ENCODE data around the gene TRAK1. TPM values are rescaled to one million over a fixed set of nuclear protein-coding genes. Genes with fewer than 3 reads are reported as not detected.
A peak's percentile ranks its signal among the peaks of the same experiment; 100 is the strongest.

The TRAK1 gene
- total RNA-seq, 4 donors from 2014 or later = 37.4 to 89.5 (median 53.0) TPM

DNA sequence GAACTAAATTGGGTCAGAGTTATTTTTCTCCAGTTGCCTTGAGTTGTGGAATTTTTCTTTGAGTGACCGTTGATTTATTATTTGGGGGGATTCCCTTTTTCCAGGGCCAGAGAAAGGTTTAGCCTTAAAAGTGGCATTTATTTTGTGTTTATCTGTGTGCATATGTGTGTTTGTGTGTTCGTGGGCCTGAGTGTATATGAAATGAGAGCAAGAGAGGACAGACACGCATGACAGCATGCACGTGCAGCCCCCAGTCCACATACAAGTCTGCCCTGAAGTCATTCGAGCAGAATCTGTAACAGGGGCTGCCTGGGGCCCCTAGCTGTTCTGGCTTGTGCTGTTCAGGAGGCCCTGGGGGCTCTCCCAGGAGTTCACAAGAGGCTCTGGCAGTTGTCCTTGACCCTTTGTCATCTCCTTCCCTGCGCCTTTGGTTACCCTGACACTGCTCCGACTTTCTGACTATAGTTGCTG, 18.3 kb upstream of the TRAK1 start:
- Histone ChIP-seq H3K27me3 (no peaks in the 10 kb centered on the region), H3K4me1 (peaks cover 15 to 86% (median 48%) of the 10 kb centered on the region in 3 donors), H3K27ac (peak overlapping the region; percentile 21 to 88 (median 88)), H3K36me3 (no peaks in the 10 kb centered on the region), H3K9me3 (no peaks in the 10 kb centered on the region), H3K4me3 (peak overlapping the region in 1 of 2 donors; percentile 32)
- no peak for TF ChIP-seq EP300 (IDR thresholded peaks at IDR 0.05)
- TF ChIP-seq, protein P1, sequence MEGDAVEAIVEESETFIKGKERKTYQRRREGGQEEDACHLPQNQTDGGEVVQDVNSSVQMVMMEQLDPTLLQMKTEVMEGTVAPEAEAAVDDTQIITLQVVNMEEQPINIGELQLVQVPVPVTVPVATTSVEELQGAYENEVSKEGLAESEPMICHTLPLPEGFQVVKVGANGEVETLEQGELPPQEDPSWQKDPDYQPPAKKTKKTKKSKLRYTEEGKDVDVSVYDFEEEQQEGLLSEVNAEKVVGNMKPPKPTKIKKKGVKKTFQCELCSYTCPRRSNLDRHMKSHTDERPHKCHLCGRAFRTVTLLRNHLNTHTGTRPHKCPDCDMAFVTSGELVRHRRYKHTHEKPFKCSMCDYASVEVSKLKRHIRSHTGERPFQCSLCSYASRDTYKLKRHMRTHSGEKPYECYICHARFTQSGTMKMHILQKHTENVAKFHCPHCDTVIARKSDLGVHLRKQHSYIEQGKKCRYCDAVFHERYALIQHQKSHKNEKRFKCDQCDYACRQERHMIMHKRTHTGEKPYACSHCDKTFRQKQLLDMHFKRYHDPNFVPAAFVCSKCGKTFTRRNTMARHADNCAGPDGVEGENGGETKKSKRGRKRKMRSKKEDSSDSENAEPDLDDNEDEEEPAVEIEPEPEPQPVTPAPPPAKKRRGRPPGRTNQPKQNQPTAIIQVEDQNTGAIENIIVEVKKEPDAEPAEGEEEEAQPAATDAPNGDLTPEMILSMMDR (IDR thresholded peaks at IDR 0.05) = no peak
- TF ChIP-seq POLR2A (IDR thresholded peaks at IDR 0.05) = no peak
- no peak for TF ChIP-seq POLR2AphosphoS5 (IDR thresholded peaks at IDR 0.05)
- ATAC-seq = no peak
- 16 to 23% methylated on average over 7 of the region's 7 CpGs for whole genome bisulfite sequencing, 2 donors (ENCODE audit: low coverage in 1 of 2)

DNA sequence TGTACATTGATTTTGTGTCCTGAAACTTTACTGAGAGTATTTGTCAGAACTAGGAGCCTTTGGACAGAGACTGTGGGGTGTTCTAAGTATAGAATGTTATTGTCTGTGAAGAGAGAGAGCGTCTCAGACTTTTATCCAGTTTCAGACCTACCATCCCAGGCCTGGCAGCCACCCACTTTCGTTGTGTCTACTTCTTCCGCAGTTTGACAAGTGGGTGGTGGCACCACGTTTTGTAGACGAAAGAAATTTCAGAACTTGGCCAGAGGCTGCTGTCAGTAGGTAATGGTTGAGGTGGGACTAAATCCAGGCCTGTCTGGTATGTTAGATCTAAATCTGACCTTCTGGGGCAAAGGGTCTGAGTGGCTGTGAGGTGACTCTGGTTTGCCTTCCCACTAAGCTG, 13.4 kb upstream of the TRAK1 start:
- no peaks in the 10 kb centered on the region for H3K27me3 ChIP-seq
- no peaks in the 10 kb centered on the region for H3K36me3 ChIP-seq
- H3K27ac ChIP-seq = peak overlapping the region; percentile 54 to 84 (median 66)
- no peak for TF ChIP-seq POLR2AphosphoS5 (IDR thresholded peaks at IDR 0.05)
- 50 to 70% methylated on average over 2 to 5 of the region's 5 CpGs for WGBS, 2 donors (ENCODE audit: low coverage in 1 of 2)
- no peaks in the 10 kb centered on the region for H3K9me3 ChIP-seq
- peak; percentile 24 for ATAC-seq
- peaks cover 25 to 84% (median 45%) of the 10 kb centered on the region in 3 donors for H3K4me1 ChIP-seq
- H3K4me3 ChIP-seq = no peak overlapping the region

DNA sequence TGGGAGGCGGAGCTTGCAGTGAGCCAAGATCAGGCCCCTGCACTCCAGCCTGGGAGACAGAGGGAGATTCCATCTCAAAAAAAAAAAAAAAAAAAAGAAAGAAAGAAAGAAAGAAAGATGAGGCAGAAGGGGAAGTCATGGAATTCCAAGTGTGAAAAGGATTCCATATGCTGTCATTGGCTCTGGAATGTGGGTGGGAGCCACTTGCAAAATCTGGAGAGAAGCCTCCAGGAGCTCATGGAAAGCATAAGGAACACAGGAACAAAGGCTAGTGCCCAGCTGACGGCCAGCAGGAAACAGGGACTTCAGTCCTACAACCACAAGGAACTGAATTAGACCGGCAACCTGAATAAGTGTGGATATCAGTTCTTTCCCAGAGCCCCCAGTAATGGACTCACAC, 12.5 kb upstream of the TRAK1 start:
- H3K36me3 ChIP-seq = no peaks in the 10 kb centered on the region
- H3K9me3 ChIP-seq = no peaks in the 10 kb centered on the region
- H3K4me3 ChIP-seq = no peak overlapping the region
- 87 to 96% methylated on average over 2 to 3 of the region's 3 CpGs for WGBS, 2 donors (ENCODE audit: low coverage in 1 of 2)
- H3K4me1 ChIP-seq = peaks cover 17 to 84% (median 36%) of the 10 kb centered on the region in 3 donors
- ATAC-seq = no peak
- no peaks in the 10 kb centered on the region for H3K27me3 ChIP-seq
- peak overlapping the region in 3 of 4 donors; percentile 58 to 86 (median 84) for H3K27ac ChIP-seq
- TF ChIP-seq POLR2A (IDR thresholded peaks at IDR 0.05) = no peak
- TF ChIP-seq, protein P1 (IDR thresholded peaks at IDR 0.05) = no peak
- no peak for TF ChIP-seq POLR2AphosphoS5 (IDR thresholded peaks at IDR 0.05)
- TF ChIP-seq EP300 (IDR thresholded peaks at IDR 0.05) = no peak

DNA sequence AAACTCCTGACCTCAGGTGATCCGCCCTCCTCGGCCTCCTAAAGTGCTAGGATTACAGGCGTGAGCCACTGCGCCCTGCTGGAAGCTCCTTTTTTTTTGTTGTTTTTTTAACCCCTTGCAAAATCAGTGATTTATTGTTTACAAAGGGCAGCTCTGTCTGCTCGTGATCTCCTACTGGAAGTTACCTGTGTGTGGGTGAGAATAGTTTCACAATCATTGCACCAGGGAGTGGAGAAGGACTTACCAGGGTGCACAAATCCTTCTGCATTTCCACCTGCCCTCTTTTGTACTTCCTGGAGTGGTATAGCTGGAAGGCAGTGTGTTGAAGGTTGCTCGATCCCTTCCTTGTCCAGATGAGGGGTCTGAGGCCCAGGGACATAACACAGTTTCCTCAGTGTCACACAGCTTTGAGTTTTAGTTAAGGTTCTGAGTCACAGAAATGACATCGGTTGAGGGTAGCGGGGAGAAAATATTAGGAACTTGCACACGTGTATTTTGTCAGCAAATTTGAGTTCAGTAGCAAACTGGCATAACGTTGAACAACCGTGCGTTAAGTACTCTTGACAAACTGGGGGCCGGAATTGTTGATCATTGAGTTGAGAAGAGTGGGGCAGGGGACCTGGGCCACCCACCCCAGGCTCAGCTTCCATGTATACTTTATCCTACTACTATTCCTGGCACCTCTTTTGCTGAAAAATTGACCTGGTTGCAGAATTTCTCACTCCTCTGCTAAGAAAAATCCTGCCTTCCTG, 11.3 kb upstream of the TRAK1 start:
- H3K4me1 ChIP-seq = peaks cover 17 to 80% (median 32%) of the 10 kb centered on the region in 3 donors
- H3K9me3 ChIP-seq = no peaks in the 10 kb centered on the region
- H3K27ac ChIP-seq = peak overlapping the region; percentile 58 to 86 (median 82)
- no peaks in the 10 kb centered on the region for H3K27me3 ChIP-seq
- H3K4me3 ChIP-seq = no peak overlapping the region
- TF ChIP-seq, protein P1 (IDR thresholded peaks at IDR 0.05) = no peak
- TF ChIP-seq POLR2A (IDR thresholded peaks at IDR 0.05) (no peak), POLR2AphosphoS5 (IDR thresholded peaks at IDR 0.05) (no peak), EP300 (IDR thresholded peaks at IDR 0.05) (no peak)
- WGBS, 2 donors (ENCODE audit: low coverage in 1 of 2) = 42 to 80% methylated on average over 7 to 12 of the region's 13 CpGs
- no peak for ATAC-seq
- no peaks in the 10 kb centered on the region for H3K36me3 ChIP-seq

DNA sequence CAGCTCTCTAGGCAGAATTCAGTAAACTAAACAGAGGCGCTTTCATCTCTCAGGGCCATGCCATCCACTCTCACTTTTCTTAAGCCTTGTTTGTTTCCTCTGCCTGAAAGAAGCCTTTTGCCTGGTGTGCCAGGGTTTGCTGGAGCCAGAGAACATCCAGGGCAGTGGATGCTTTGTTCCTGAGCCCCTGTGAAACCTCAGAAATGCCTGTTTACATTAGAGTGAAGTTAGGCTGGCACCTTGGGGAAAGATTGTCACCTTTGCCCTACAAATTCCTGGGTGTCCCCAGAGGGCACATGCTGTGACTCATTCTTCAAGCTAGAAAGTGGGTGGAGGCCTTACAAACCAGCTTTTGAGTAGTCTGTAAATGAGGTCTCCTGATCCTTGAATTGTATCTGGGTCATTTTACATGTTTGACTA, 10.7 kb upstream of the TRAK1 start:
- Histone ChIP-seq H3K27me3 (no peaks in the 10 kb centered on the region), H3K36me3 (no peaks in the 10 kb centered on the region), H3K27ac (peak overlapping the region; percentile 58 to 86 (median 82)), H3K4me3 (no peak overlapping the region), H3K9me3 (no peaks in the 10 kb centered on the region), H3K4me1 (peaks cover 17 to 80% (median 32%) of the 10 kb centered on the region in 3 donors)
- WGBS, 2 donors (ENCODE audit: low coverage in 1 of 2) = 30 to 70% methylated on average over 1 of the region's 1 CpG
- TF ChIP-seq, protein P1 (IDR thresholded peaks at IDR 0.05) = no peak
- TF ChIP-seq POLR2AphosphoS5 (IDR thresholded peaks at IDR 0.05) = peak; percentile 96
- peak; percentile 86 for ATAC-seq
